Renal cortical epithelial cell (primary cell): Measurements from ENCODE around the gene PRDM7. TPM values are rescaled to one million over a fixed set of nuclear protein-coding genes. Genes with fewer than 3 reads are reported as not detected.
"Not testable (repeated sequence)": the region's sequence is repeated elsewhere in the genome, so short reads cannot be mapped to it uniquely, and the experiment has no call there.

Experiments
- DNase-seq: peaks from one replicate; pipeline ENCODE4 v3.0.0-alpha.2; 2011; ENCODE audit warnings: low read depth
- total RNA-seq: library from RNA; depleted of rRNA; stranded (reverse); fragments of >200 nt; gene quantifications from 2 replicates; pipeline ENCODE4 v1.2.3, GENCODE V29; 2014

PRDM7 gene
- not detected in 2 replicates for total RNA-seq

GRCh38 chr16:90077240-90077756 lies at the start of gene PRDM7:
PRDM7 (minus strand) TSS chr16:90077331; CDS start chr16:90075910, 1,421 bp downstream.
- DNase-seq, result peak; percentile 92

GRCh38 chr16:90121846-90122245 lies 44.7 kb upstream of the PRDM7 start:
- DNase-seq, result not testable (repeated sequence)

GRCh38 chr16:90107617-90108016 lies 30.5 kb upstream of the PRDM7 start:
- not testable (repeated sequence) for DNase-seq

GRCh38 chr16:90107060-90107459 lies 29.9 kb upstream of the PRDM7 start:
- DNase-seq, result not testable (repeated sequence)

GRCh38 chr16:90106271-90106670 lies 29.1 kb upstream of the PRDM7 start:
- not testable (repeated sequence) for DNase-seq

GRCh38 chr16:90104725-90105124 lies 27.6 kb upstream of the PRDM7 start:
- DNase-seq, result not testable (repeated sequence)

GRCh38 chr16:90102086-90102884 lies 25.2 kb upstream of the PRDM7 start:
- DNase-seq, result not testable (repeated sequence)

GRCh38 chr16:90101332-90101731 lies 24.2 kb upstream of the PRDM7 start:
- DNase-seq, result not testable (repeated sequence)

- DNase-seq, result not testable (repeated sequence)
Observed at GRCh38 chr16:90100790-90101189, 23.7 kb upstream of the PRDM7 start.

- DNase-seq, result not testable (repeated sequence)
Observed at GRCh38 chr16:90100229-90100628, 23.1 kb upstream of the PRDM7 start.

- DNase-seq, result not testable (repeated sequence)
Observed at GRCh38 chr16:90098936-90099335, 21.8 kb upstream of the PRDM7 start.

GRCh38 chr16:90097010-90097684 lies 20.0 kb upstream of the PRDM7 start:
- DNase-seq, result not testable (repeated sequence)

GRCh38 chr16:90094791-90095190 lies 17.7 kb upstream of the PRDM7 start:
- DNase-seq, result not testable (repeated sequence)

- DNase-seq, result not testable (repeated sequence)
Observed at GRCh38 chr16:90094296-90094695, 17.2 kb upstream of the PRDM7 start.

- not testable (repeated sequence) for DNase-seq
Observed at GRCh38 chr16:90093799-90094198, 16.7 kb upstream of the PRDM7 start.

GRCh38 chr16:90092781-90093180 lies 15.7 kb upstream of the PRDM7 start:
- DNase-seq, result peak; percentile 25

GRCh38 chr16:90084215-90084950 lies 7.3 kb upstream of the PRDM7 start:
- DNase-seq, result no peak

GRCh38 chr16:90083139-90083538 lies 6.0 kb upstream of the PRDM7 start:
- DNase-seq, result no peak

- no peak for DNase-seq
Observed at GRCh38 chr16:90081606-90081970, 4.5 kb upstream of the PRDM7 start.

- no peak for DNase-seq
Observed at GRCh38 chr16:90078579-90078895, 1.4 kb upstream of the PRDM7 start.

GRCh38 chr16:90077757-90078578 lies 837 bp upstream of the PRDM7 start:
- peak; percentile 45 for DNase-seq
